ENCODE data around the gene DNAAF3. TPM values are rescaled to one million over a fixed set of nuclear protein-coding genes. Genes with fewer than 3 reads are reported as not detected.

The DNAAF3 gene
- total RNA-seq, 2 experiments from 2014 or later, result not detected

GRCh38 chr19:55111238-55111831 is 55.1 kb downstream of the DNAAF3 start:
- intact Hi-C loops (cut with DNase I, micrococcal nuclease), result no loop called here
- no peaks in the 10 kb centered on the region for H3K9me3 ChIP-seq (ENCODE audit: control insufficient read depth in 1 of 2, insufficient read depth in 1 of 2, low read length in 2 of 2)
- no peaks in the 10 kb centered on the region for H3K27me3 Mint-ChIP-seq
- ChIA-PET CTCF (no interaction called here), POLR2A (no interaction called here)
- H3K4me1 ChIP-seq (ENCODE audit: insufficient read depth, low read length), result peaks cover 23% of the 10 kb centered on the region
- no peaks in the 10 kb centered on the region for H3K9me3 Mint-ChIP-seq
- H3K27ac Mint-ChIP-seq, result no peak overlapping the region
- no peak overlapping the region for H3K27ac ChIP-seq (ENCODE audit: low read depth in 1 of 2, low read length in 2 of 2)
- no peak for TF ChIP-seq CTCF (IDR thresholded peaks at IDR 0.05)
- H3K4me3 ChIP-seq (ENCODE audit: low read length), result no peak overlapping the region
- no peaks in the 10 kb centered on the region for H3K27me3 ChIP-seq (ENCODE audit: control insufficient read depth in 1 of 2, insufficient read depth in 2 of 2, low read length in 2 of 2)
- H3K36me3 ChIP-seq (ENCODE audit: insufficient read depth, low read length), result peaks cover 34% of the 10 kb centered on the region
- peaks cover 15% of the 10 kb centered on the region for H3K4me1 Mint-ChIP-seq (ENCODE audit: low read depth)
- H3K4me3 Mint-ChIP-seq, result no peak overlapping the region
- no peak for ATAC-seq (ENCODE audit: poor library complexity)
- DNase-seq, result no peak
- H3K36me3 Mint-ChIP-seq (ENCODE audit: low read depth), result peaks cover 38% of the 10 kb centered on the region

- no peaks in the 10 kb centered on the region for H3K9me3 ChIP-seq (ENCODE audit: control insufficient read depth in 1 of 2, insufficient read depth in 1 of 2, low read length in 2 of 2)
- intact Hi-C loops (cut with DNase I, micrococcal nuclease), result no loop called here
- ChIA-PET CTCF (no interaction called here), POLR2A (no interaction called here)
- H3K4me3 ChIP-seq (ENCODE audit: low read length), result no peak overlapping the region
- no peak overlapping the region for H3K27ac Mint-ChIP-seq
- H3K27ac ChIP-seq (ENCODE audit: low read depth in 1 of 2, low read length in 2 of 2), result no peak overlapping the region
- H3K36me3 Mint-ChIP-seq (ENCODE audit: low read depth), result peaks cover 44% of the 10 kb centered on the region
- H3K4me1 Mint-ChIP-seq (ENCODE audit: low read depth), result no peaks in the 10 kb centered on the region
- no peak overlapping the region for H3K4me3 Mint-ChIP-seq
- DNase-seq, result no peak
- no peaks in the 10 kb centered on the region for H3K27me3 Mint-ChIP-seq
- peaks cover 32% of the 10 kb centered on the region for H3K36me3 ChIP-seq (ENCODE audit: insufficient read depth, low read length)
- no peak for TF ChIP-seq CTCF (IDR thresholded peaks at IDR 0.05)
- no peak for ATAC-seq (ENCODE audit: poor library complexity)
- peaks cover 7% of the 10 kb centered on the region for H3K4me1 ChIP-seq (ENCODE audit: insufficient read depth, low read length)
- no peaks in the 10 kb centered on the region for H3K9me3 Mint-ChIP-seq
- H3K27me3 ChIP-seq (ENCODE audit: control insufficient read depth in 1 of 2, insufficient read depth in 2 of 2, low read length in 2 of 2), result no peaks in the 10 kb centered on the region
Measured at GRCh38 chr19:55109527-55110291, 56.7 kb downstream of the DNAAF3 start.

Small RNA genes lying within 50 kb of the gene (microRNA-seq; reads per million reads assigned to microRNA genes)
- not detected for gene MIR7975 (ENCODE audit: borderline microRNAs expressed, borderline replicate concordance)

Other genes starting within 250 kb of the DNAAF3 start
- not detected for gene NLRP7, start 219.1 kb downstream of the DNAAF3 start, total RNA-seq
- gene NLRP2, start 200.2 kb downstream of the DNAAF3 start, total RNA-seq, result 1 to 10 TPM; 6.5 to 8.1 TPM
- under 1 TPM; 0.38 to 0.47 TPM for gene GP6, start 128.3 kb downstream of the DNAAF3 start, total RNA-seq
- gene RDH13, start 103.5 kb downstream of the DNAAF3 start, total RNA-seq, result 1 to 10 TPM; 7.4 to 8.8 TPM
- gene EPS8L1, start 90.7 kb downstream of the DNAAF3 start, total RNA-seq, result 1 to 10 TPM; 2.0 to 2.2 TPM
- gene PPP1R12C, start 49.0 kb downstream of the DNAAF3 start, total RNA-seq, result 100 to 1,000 TPM; 123 to 136 TPM
- not detected for gene TNNT1, start 17.4 kb downstream of the DNAAF3 start, total RNA-seq
- not detected for gene TNNI3, start 8.9 kb downstream of the DNAAF3 start, total RNA-seq
- gene SYT5, start 13.7 kb upstream of the DNAAF3 start, total RNA-seq, result under 1 TPM; 0.41 to 0.56 TPM
- not detected for gene PTPRH, start 42.9 kb upstream of the DNAAF3 start, total RNA-seq
- 10 to 100 TPM; 11.7 to 11.8 TPM for gene TMEM86B, start 62.1 kb upstream of the DNAAF3 start, total RNA-seq
- gene PPP6R1, start 92.4 kb upstream of the DNAAF3 start, total RNA-seq, result 100 to 1,000 TPM; 172 to 182 TPM
- gene HSPBP1, start 113.5 kb upstream of the DNAAF3 start, total RNA-seq, result 10 to 100 TPM; 14.3 to 15.1 TPM
- gene BRSK1, start 117.4 kb upstream of the DNAAF3 start, total RNA-seq, result 1 to 10 TPM; 2.6 to 2.7 TPM
- gene TMEM150B, start 158.7 kb upstream of the DNAAF3 start, total RNA-seq, result not detected
- gene KMT5C, start 173.3 kb upstream of the DNAAF3 start, total RNA-seq, result 100 to 1,000 TPM; 113 to 115 TPM
- under 1 TPM in 1 of 2 experiments, not detected in 1; 0.28 TPM for gene COX6B2, start 188.1 kb upstream of the DNAAF3 start, total RNA-seq
- under 1 TPM in 1 of 2 experiments, not detected in 1; 0.08 TPM for gene GARIN5B, start 196.6 kb upstream of the DNAAF3 start, total RNA-seq
- under 1 TPM; 0.22 to 0.92 TPM for gene IL11, start 203.8 kb upstream of the DNAAF3 start, total RNA-seq
- not detected for gene TMEM190, start 210.2 kb upstream of the DNAAF3 start, total RNA-seq
- gene TMEM238, start 217.7 kb upstream of the DNAAF3 start, total RNA-seq, result 10 to 100 TPM; 14.2 to 14.3 TPM
- gene RPL28, start 219.3 kb upstream of the DNAAF3 start, total RNA-seq, result 1,000 to 10,000 TPM; 3,995 to 4,178 TPM
- 10 to 100 TPM; 50.9 to 62.9 TPM for gene UBE2S, start 241.2 kb upstream of the DNAAF3 start, total RNA-seq

Measured in CD4-positive, alpha-beta T cell (primary cell).